H9 (cell line): ENCODE results near the gene DCAF10. TPM values are rescaled to one million over a fixed set of nuclear protein-coding genes. Genes with fewer than 3 reads are reported as not detected.

Experiments used
- DNase-seq: peaks from one replicate; pipeline ENCODE4 v3.0.0-alpha.2; 2017
- H2AFZ ChIP-seq: one replicate; pipeline ENCODE4 v1.6.1; 2013; ENCODE audit warnings: mild to moderate bottlenecking, low read length, control low read depth, moderate library complexity
- H2AK5ac ChIP-seq: 2 replicates; pipeline ENCODE4 v1.6.1; 2013; ENCODE audit warnings: low read length, control low read depth, mixed read lengths; ENCODE audit not compliant: insufficient read length
- H2BK120ac ChIP-seq: one replicate; pipeline ENCODE4 v1.6.1; 2013; ENCODE audit warnings: low read depth, mild to moderate bottlenecking, low read length, control low read depth, inconsistent platforms; ENCODE audit not compliant: poor library complexity, severe bottlenecking
- H2BK12ac ChIP-seq: 2 replicates; pipeline ENCODE4 v1.6.1; 2013; ENCODE audit warnings: low read length, control low read depth, mixed read lengths, low read depth; ENCODE audit not compliant: insufficient read length
- H2BK15ac ChIP-seq: 2 replicates; pipeline ENCODE4 v1.6.1; 2013; ENCODE audit warnings: low read depth, low read length, control low read depth
- H2BK20ac ChIP-seq: one replicate; pipeline ENCODE4 v1.6.1; 2013; ENCODE audit warnings: low read depth, mild to moderate bottlenecking, low read length, control low read depth, inconsistent platforms; ENCODE audit not compliant: poor library complexity, severe bottlenecking
- H2BK5ac ChIP-seq: 2 replicates; pipeline ENCODE4 v1.6.1; 2013; ENCODE audit warnings: low read length, control low read depth, mixed read lengths; ENCODE audit not compliant: insufficient read length
- H3K14ac ChIP-seq: 2 replicates; pipeline ENCODE4 v1.6.1; 2013; ENCODE audit warnings: low read length, control low read depth; ENCODE audit not compliant: insufficient read depth
- H3K18ac ChIP-seq: 2 replicates; pipeline ENCODE4 v1.6.1; 2013; ENCODE audit warnings: low read depth, mild to moderate bottlenecking, mixed read lengths, low read length, control low read depth; ENCODE audit not compliant: insufficient read length
- H3K23ac ChIP-seq: 2 replicates; pipeline ENCODE4 v1.6.1; 2013; ENCODE audit warnings: low read length, control low read depth, mixed read lengths, low read depth; ENCODE audit not compliant: insufficient read length
- H3K23me2 ChIP-seq: 2 replicates; pipeline ENCODE4 v1.6.1; 2013; ENCODE audit warnings: low read depth, mild to moderate bottlenecking, mixed read lengths, low read length, control low read depth; ENCODE audit not compliant: insufficient read length, poor library complexity, severe bottlenecking
- H3K27ac ChIP-seq: 2 replicates; pipeline ENCODE4 v1.5.1; 2013; ENCODE audit warnings: low read length, control low read depth, mixed read lengths, low read depth; ENCODE audit not compliant: insufficient read length
- H3K27me3 ChIP-seq: 2 replicates; pipeline ENCODE4 v1.6.1; 2013; ENCODE audit warnings: low read length, control low read depth, inconsistent platforms; ENCODE audit not compliant: insufficient read depth
- H3K4ac ChIP-seq: 2 replicates; pipeline ENCODE4 v1.6.1; 2013; ENCODE audit warnings: low read depth, mild to moderate bottlenecking, control low read depth, inconsistent platforms, low read length, moderate library complexity
- H3K4me1 ChIP-seq: 2 replicates; pipeline ENCODE4 v1.6.1; 2013; ENCODE audit warnings: low read length, control low read depth, inconsistent platforms; ENCODE audit not compliant: insufficient read depth
- H3K4me2 ChIP-seq: 2 replicates; pipeline ENCODE4 v1.6.1; 2013; ENCODE audit warnings: low read length, control low read depth, mixed read lengths; ENCODE audit not compliant: insufficient read length, insufficient read depth
- H3K56ac ChIP-seq: 2 replicates; pipeline ENCODE4 v1.6.1; 2013; ENCODE audit warnings: low read depth, mild to moderate bottlenecking, mixed read lengths, low read length, control low read depth; ENCODE audit not compliant: insufficient read length
- H3K79me1 ChIP-seq: 2 replicates; pipeline ENCODE4 v1.6.1; 2013; ENCODE audit warnings: low read depth, mild to moderate bottlenecking, moderate library complexity, low read length, control low read depth, inconsistent platforms; ENCODE audit not compliant: insufficient read depth, poor library complexity, severe bottlenecking
- H3K79me2 ChIP-seq: 2 replicates; pipeline ENCODE4 v1.6.1; 2013; ENCODE audit warnings: low read length, control low read depth, inconsistent platforms; ENCODE audit not compliant: insufficient read depth
- H3K9ac ChIP-seq: 2 replicates; pipeline ENCODE4 v1.6.1; 2013; ENCODE audit warnings: low read length, control low read depth, mixed read lengths; ENCODE audit not compliant: insufficient read length; ENCODE audit errors: extremely low read depth
- H3K9me3 ChIP-seq: one replicate; pipeline ENCODE4 v1.6.1; 2013; ENCODE audit warnings: low read depth, low read length, inconsistent platforms; ENCODE audit not compliant: control insufficient read depth
- H3T11ph ChIP-seq: one replicate; pipeline ENCODE4 v1.6.1; 2013; ENCODE audit warnings: mild to moderate bottlenecking, low read length, control low read depth, inconsistent platforms
- H4K20me1 ChIP-seq: one replicate; pipeline ENCODE4 v1.6.1; 2013; ENCODE audit not compliant: control insufficient read depth, insufficient read length, insufficient read depth
- H4K5ac ChIP-seq: 2 replicates; pipeline ENCODE4 v1.6.1; 2013; ENCODE audit warnings: low read depth, mild to moderate bottlenecking, mixed read lengths, low read length, control low read depth; ENCODE audit not compliant: insufficient read length
- H4K8ac ChIP-seq: replicated peaks from 2 replicates; pipeline ENCODE4 v1.6.1; 2013; ENCODE audit warnings: low read length, control low read depth, mixed read lengths, low read depth; ENCODE audit not compliant: insufficient read length
- H4K91ac ChIP-seq: 2 replicates; pipeline ENCODE4 v1.6.1; 2013; ENCODE audit warnings: low read depth, mild to moderate bottlenecking, moderate library complexity, mixed read lengths, low read length, control low read depth; ENCODE audit not compliant: insufficient read length
- H3K27ac Mint-ChIP-seq, 3 experiments: 2 replicates in 2 of 3; 3 replicates in 1 of 3; pipeline ENCODE4 v1.8.0; 2020 to 2021; ENCODE audit warnings: mixed read lengths in 3 of 3, mild to moderate bottlenecking in 1 of 3, moderate library complexity in 1 of 3
- H3K27me3 Mint-ChIP-seq: 2 replicates; pipeline ENCODE4 v1.8.0; 2021; ENCODE audit warnings: low read depth, mild to moderate bottlenecking, moderate library complexity, mixed read lengths
- H3K36me3 Mint-ChIP-seq, 3 experiments: 2 replicates in 2 of 3; 3 replicates in 1 of 3; pipeline ENCODE4 v1.8.0; 2020 to 2021; ENCODE audit warnings: low read depth in 3 of 3, mixed read lengths in 3 of 3; ENCODE audit not compliant: insufficient read depth in 1 of 3
- H3K4me1 Mint-ChIP-seq, 2 experiments: 2 replicates each; pipeline ENCODE4 v1.8.0; 2020; ENCODE audit warnings: mixed read lengths in 2 of 2
- H3K4me3 Mint-ChIP-seq, 2 experiments: 2 replicates in 1 of 2; 3 replicates in 1 of 2; pipeline ENCODE4 v1.8.0; 2020 to 2021; ENCODE audit warnings: mild to moderate bottlenecking in 2 of 2, mixed read lengths in 2 of 2, moderate library complexity in 1 of 2
- H3K9me3 Mint-ChIP-seq, 2 experiments: 2 replicates in 1 of 2; 3 replicates in 1 of 2; pipeline ENCODE4 v1.8.0; 2020; ENCODE audit warnings: mild to moderate bottlenecking in 2 of 2, mixed read lengths in 2 of 2, moderate library complexity in 1 of 2
- CTCF ChIP-seq: fragments of 200-600 bp; sonication (generic); conservative IDR thresholded peaks from 3 replicates; pipeline ENCODE4 v1.8.0; 2021; ENCODE audit warnings: antibody characterized with exemption, mild to moderate bottlenecking
- WGBS: extraction: QIAGEN DNeasy Blood & Tissue Kit; methylation state at CpG from one replicate; pipeline ENCODE4 v1.1.7; 2013; ENCODE audit warnings: missing lambda C conversion rate, low lambda C conversion rate, mixed read lengths; ENCODE audit not compliant: insufficient read length; ENCODE audit errors: extremely low coverage; 5-methylcytosine and 5-hydroxymethylcytosine counted together
- total RNA-seq: library from RNA; stranded (reverse); gene quantifications from 2 replicates; pipeline ENCODE4 v1.2.1, GENCODE V29; 2021

Gene DCAF10
- total RNA-seq, 1 experiment from 2014 or later = 13.4 TPM

GRCh38 chr9:37856551-37856950 is 56.0 kb downstream of the DCAF10 start:
- H3K4me1 ChIP-seq = no peaks in the 10 kb centered on the region
- TF ChIP-seq CTCF = no peak
- H2BK5ac ChIP-seq = no peak overlapping the region
- H3K4me1 Mint-ChIP-seq = no peaks in the 10 kb centered on the region
- H3K9ac ChIP-seq = no peak overlapping the region
- no CpG with 5 or more reads among the region's 1 CpG for WGBS
- no peak overlapping the region for H3K4me3 Mint-ChIP-seq
- DNase-seq = no peak
- no peak overlapping the region for H3K23ac ChIP-seq
- no peaks in the 10 kb centered on the region for H3K9me3 Mint-ChIP-seq
- H3K27me3 ChIP-seq = no peaks in the 10 kb centered on the region
- H4K20me1 ChIP-seq = no peaks in the 10 kb centered on the region
- no peak overlapping the region for H3K4me2 ChIP-seq
- no peaks in the 10 kb centered on the region for H3K79me2 ChIP-seq
- H3K27me3 Mint-ChIP-seq = no peaks in the 10 kb centered on the region
- H3T11ph ChIP-seq = no peak overlapping the region
- H3K56ac ChIP-seq = no peak overlapping the region
- no peak overlapping the region for H4K8ac ChIP-seq
- H3K27ac Mint-ChIP-seq = no peak overlapping the region; a peak in 1 of 7 replicates
- no peak overlapping the region for H3K18ac ChIP-seq
- H4K91ac ChIP-seq = no peak overlapping the region
- H2AK5ac ChIP-seq = no peak overlapping the region
- peaks cover 0 to 9% (median 1%) of the 10 kb centered on the region in 3 experiments; a peak in 3 of 7 replicates for H3K36me3 Mint-ChIP-seq
- H2BK20ac ChIP-seq = no peak overlapping the region
- no peak overlapping the region for H4K5ac ChIP-seq
- no peak overlapping the region for H3K4ac ChIP-seq
- H2BK120ac ChIP-seq = no peak overlapping the region
- H3K9me3 ChIP-seq = no peaks in the 10 kb centered on the region
- H3K79me1 ChIP-seq = no peaks in the 10 kb centered on the region
- no peak overlapping the region for H2BK15ac ChIP-seq
- no peak overlapping the region for H3K27ac ChIP-seq
- H2BK12ac ChIP-seq = no peak overlapping the region
- H3K23me2 ChIP-seq = no peaks in the 10 kb centered on the region
- no peak overlapping the region for H3K14ac ChIP-seq
- H2AFZ ChIP-seq = no peak overlapping the region
